Left ventricle myocardium inferior (tissue), 1 donor: ENCODE measurements around the gene OR6C75. TPM values are rescaled to one million over a fixed set of nuclear protein-coding genes. Genes with fewer than 3 reads are reported as not detected.

Source experiments
- DNase-seq: peaks from one replicate; pipeline ENCODE4 v3.0.0-alpha.2; 2020
- H3K27ac ChIP-seq: fragments of 200-600 bp; replicated peaks from 2 replicates; pipeline ENCODE4 v1.8.0; 2021
- H3K27me3 ChIP-seq: fragments of 200-600 bp; 2 replicates; pipeline ENCODE4 v1.8.0; 2021; ENCODE audit warnings: low read depth
- H3K36me3 ChIP-seq: fragments of 200-600 bp; 2 replicates; pipeline ENCODE4 v1.8.0; 2021
- H3K4me1 ChIP-seq: fragments of 200-600 bp; 2 replicates; pipeline ENCODE4 v1.8.0; 2021
- H3K4me3 ChIP-seq: fragments of 200-600 bp; 2 replicates; pipeline ENCODE4 v1.8.0; 2021; ENCODE audit warnings: mild to moderate bottlenecking, moderate library complexity
- H3K9me3 ChIP-seq: fragments of 200-600 bp; replicated peaks from 2 replicates; pipeline ENCODE4 v1.8.0; 2021
- intact Hi-C: fragments of 100-400 bp; cut with micrococcal nuclease; formaldehyde crosslinking; loops from one replicate; pipeline ENCODE4 v1.11.0; 2022
- total RNA-seq: library from RNA; stranded (reverse); fragmentation: NEBNext Ultra II Directional; extraction: Animal tissue kit (Norgen Biotek cat#: 25700); gene quantifications from one replicate; pipeline ENCODE4 v1.2.1, GENCODE V29; 2021
- TF ChIP-seq, protein P1 (sequence below): fragments of 200-600 bp; IDR thresholded peaks from 2 replicates; pipeline ENCODE4 v1.8.0; 2021; ENCODE audit warnings: antibody characterized with exemption, mild to moderate bottlenecking, borderline replicate concordance
- donor health status: DM: no; HTN: yes; CAD: no; lungs with severe emphysema.

Gene OR6C75
- total RNA-seq, 1 donor from 2014 or later = not detected

DNA sequence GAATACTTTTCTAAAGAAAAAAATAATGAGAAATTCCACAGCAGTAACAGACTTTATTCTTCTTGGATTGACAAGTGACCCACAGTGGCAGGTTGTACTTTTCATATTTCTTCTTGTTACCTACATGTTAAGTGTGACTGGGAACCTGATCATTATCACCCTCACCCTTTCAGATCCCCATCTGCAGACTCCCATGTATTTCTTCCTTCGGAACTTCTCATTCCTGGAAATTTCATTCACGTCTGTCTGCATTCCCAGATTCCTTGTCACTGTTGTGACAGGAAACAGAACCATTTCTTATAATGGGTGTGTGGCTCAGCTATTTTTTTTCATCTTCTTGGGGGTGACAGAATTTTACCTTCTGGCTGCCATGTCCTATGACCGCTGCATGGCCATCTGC lies 2.3 kb downstream of the OR6C75 start:
- Histone ChIP-seq H3K4me3 (no peak overlapping the region), H3K9me3 (peaks cover 4% of the 10 kb centered on the region), H3K27ac (no peak overlapping the region), H3K36me3 (no peaks in the 10 kb centered on the region), H3K27me3 (no peaks in the 10 kb centered on the region), H3K4me1 (no peaks in the 10 kb centered on the region)
- TF ChIP-seq, protein P1, sequence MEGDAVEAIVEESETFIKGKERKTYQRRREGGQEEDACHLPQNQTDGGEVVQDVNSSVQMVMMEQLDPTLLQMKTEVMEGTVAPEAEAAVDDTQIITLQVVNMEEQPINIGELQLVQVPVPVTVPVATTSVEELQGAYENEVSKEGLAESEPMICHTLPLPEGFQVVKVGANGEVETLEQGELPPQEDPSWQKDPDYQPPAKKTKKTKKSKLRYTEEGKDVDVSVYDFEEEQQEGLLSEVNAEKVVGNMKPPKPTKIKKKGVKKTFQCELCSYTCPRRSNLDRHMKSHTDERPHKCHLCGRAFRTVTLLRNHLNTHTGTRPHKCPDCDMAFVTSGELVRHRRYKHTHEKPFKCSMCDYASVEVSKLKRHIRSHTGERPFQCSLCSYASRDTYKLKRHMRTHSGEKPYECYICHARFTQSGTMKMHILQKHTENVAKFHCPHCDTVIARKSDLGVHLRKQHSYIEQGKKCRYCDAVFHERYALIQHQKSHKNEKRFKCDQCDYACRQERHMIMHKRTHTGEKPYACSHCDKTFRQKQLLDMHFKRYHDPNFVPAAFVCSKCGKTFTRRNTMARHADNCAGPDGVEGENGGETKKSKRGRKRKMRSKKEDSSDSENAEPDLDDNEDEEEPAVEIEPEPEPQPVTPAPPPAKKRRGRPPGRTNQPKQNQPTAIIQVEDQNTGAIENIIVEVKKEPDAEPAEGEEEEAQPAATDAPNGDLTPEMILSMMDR = no peak
- intact Hi-C loops = no loop called here
- DNase-seq = no peak

DNA sequence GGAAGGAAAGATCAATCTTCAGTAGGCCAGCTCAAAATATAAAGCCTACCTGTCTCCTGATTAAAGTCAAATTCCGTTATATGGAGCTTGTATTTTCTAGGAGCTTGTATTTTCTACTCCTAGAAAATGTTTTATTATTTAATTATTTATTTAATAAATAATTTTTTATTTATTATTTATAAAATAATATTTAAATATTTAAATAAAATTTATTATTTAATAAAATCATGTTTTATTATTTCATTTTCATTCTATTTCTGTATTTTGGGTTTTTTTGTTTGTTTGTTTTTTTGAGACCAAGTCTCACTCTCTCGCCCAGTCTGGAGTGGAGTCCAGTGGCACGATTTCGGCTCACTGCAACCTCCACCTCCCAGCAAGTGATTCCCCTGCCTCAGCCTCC lies 9.7 kb downstream of the OR6C75 start:
- intact Hi-C loops = no loop called here
- H3K4me3 ChIP-seq = no peak overlapping the region
- H3K36me3 ChIP-seq = no peaks in the 10 kb centered on the region
- no peak overlapping the region for H3K27ac ChIP-seq
- no peaks in the 10 kb centered on the region for H3K9me3 ChIP-seq
- TF ChIP-seq, protein P1 = no peak
- no peaks in the 10 kb centered on the region for H3K4me1 ChIP-seq
- no peak for DNase-seq
- H3K27me3 ChIP-seq = no peaks in the 10 kb centered on the region

DNA sequence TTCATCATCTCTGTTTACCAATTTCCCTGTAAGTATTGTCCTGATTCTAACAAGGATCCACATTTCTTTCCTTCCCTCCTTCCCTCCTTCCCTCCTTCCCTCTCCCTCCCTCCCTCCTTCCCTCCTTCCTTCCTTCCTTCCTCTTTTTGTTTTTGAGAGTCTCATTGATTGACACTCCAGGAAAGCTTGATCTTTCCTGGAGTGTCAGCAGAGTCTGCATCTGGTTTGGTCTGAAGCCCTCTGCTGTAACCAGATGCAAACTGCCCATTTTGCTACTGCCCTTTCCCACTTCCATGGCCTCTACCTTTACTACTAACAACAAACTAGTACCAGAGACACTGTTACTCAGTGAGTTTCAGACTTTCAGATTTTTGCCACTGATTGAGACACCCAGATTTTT lies 23.1 kb downstream of the OR6C75 start:
- TF ChIP-seq, protein P1 = no peak
- no peaks in the 10 kb centered on the region for H3K9me3 ChIP-seq
- H3K27me3 ChIP-seq = no peaks in the 10 kb centered on the region
- H3K4me3 ChIP-seq = no peak overlapping the region
- intact Hi-C loops = no loop called here
- no peaks in the 10 kb centered on the region for H3K36me3 ChIP-seq
- no peak overlapping the region for H3K27ac ChIP-seq
- no peaks in the 10 kb centered on the region for H3K4me1 ChIP-seq
- DNase-seq = no peak

DNA sequence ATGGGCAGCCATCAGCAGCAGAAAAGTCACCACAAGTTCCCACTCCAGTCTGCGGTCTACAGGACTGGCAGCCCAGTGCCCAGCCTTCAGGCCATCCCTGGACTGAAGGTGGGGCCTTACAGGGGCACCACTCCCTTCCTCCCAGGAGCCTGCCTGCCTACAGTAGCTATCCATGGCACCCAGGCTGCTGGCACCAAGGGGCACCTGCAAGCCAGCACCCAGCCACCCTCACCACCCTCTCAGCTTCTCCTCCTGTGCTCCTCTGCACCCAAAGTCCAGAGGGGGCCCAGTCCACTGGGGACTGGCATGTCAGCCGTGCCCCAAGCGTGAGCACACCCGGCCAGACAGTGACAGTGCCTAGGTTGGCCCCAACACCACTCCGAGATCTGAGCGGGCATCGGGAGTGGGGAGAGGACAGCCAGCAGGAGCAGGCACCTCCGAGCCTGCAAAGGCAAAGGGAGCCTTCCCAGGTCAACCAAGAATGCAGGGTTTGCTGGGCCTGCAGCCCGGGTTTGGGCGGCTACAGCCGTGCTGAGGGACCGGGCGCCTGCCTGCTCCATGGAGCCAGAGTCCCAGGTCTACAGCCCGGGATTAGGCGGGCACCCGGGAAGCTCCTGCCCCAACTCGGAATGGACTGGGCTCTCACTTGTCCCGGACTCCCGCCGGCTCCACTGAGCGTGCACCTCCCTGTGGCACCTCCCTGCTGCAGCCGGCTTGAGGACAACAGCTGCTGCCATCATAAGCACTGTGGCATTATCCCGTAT lies 29.4 kb downstream of the OR6C75 start:
- intact Hi-C loops = no loop called here

DNA sequence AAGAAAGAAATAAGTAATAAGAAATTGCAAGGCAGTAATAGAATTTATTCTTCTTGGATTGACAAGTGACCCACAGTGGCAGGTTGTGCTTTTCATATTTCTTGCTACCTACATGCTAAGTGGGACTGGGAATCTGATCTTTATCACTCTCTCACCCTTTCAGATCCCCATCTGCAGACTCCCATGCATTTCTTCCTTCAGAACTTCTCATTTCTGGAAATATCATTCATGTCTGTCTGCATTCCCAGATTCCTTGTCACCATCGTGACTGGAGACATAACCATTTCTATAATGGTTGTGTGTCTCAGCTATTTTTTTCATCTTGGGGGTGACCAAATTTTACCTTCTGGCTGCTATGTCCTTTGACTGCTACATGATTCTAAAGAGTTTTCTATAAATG lies 33.6 kb downstream of the OR6C75 start:
- DNase-seq = no peak
- no peaks in the 10 kb centered on the region for H3K4me1 ChIP-seq
- H3K27ac ChIP-seq = no peak overlapping the region
- H3K9me3 ChIP-seq = no peaks in the 10 kb centered on the region
- no peak overlapping the region for H3K4me3 ChIP-seq
- no peaks in the 10 kb centered on the region for H3K36me3 ChIP-seq
- intact Hi-C loops = no loop called here
- TF ChIP-seq, protein P1 = no peak
- H3K27me3 ChIP-seq = peaks cover 13% of the 10 kb centered on the region

More for the DNA sequence above, 29.4 kb downstream of the OR6C75 start:
- H3K4me1 ChIP-seq = no peaks in the 10 kb centered on the region
- no peak overlapping the region for H3K4me3 ChIP-seq
- no peak overlapping the region for H3K27ac ChIP-seq
- TF ChIP-seq, protein P1 = no peak
- H3K36me3 ChIP-seq = no peaks in the 10 kb centered on the region
- H3K27me3 ChIP-seq = peaks cover 13% of the 10 kb centered on the region
- DNase-seq = no peak
- no peaks in the 10 kb centered on the region for H3K9me3 ChIP-seq
